ENCODE measurements around the gene C19orf25. TPM values are rescaled to one million over a fixed set of nuclear protein-coding genes. Genes with fewer than 3 reads are reported as not detected.

Gene C19orf25
- total and polyA plus RNA-seq, 2 of the 13 experiments (the other 11 are each of a cell fraction or from before 2014, with no cell fraction given), result 14.2 to 32.4 TPM

DNA sequence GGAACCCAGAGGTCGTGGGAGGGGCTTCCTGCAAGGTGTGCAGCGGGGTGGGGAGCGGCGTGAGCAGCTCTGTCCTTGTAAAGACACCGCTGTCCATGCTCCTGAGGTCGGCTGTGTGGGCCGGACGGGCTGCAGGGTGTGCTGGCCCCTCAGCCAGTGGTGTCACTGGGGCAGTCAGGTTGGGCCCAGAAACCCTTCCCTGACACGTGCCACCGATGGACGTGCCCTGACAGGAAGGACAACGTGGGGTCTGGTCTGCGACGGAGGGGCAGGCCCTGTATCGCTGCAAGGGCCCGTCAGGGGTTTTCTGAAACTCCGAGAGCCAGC is 45.0 kb downstream of the C19orf25 start:
- Histone ChIP-seq H3K4me1 (ENCODE audit: insufficient read depth, low read length) (peaks cover 9% of the 10 kb centered on the region), H3K9ac (ENCODE audit: insufficient read depth, low read depth, low read length) (no peak overlapping the region), H3K9me3 (ENCODE audit: low read length) (no peaks in the 10 kb centered on the region), H3K27me3 (ENCODE audit: control insufficient read depth in 1 of 2, insufficient read depth in 2 of 2, low read length in 2 of 2) (no peaks in the 10 kb centered on the region), H3K4me3 (replicated peaks in 1 of 3; ENCODE audit: insufficient read depth in 1 of 3, low read depth in 2 of 3, low read length in 3 of 3) (no peak overlapping the region), H3K36me3 (replicated peaks in 1 of 2; ENCODE audit: control insufficient read depth in 1 of 2, insufficient read depth in 2 of 2, low read length in 2 of 2) (peaks cover 24 to 47% of the 10 kb centered on the region in 2 experiments), H4K20me1 (ENCODE audit: insufficient read depth, low read length) (peaks cover 2% of the 10 kb centered on the region), H3K27ac (ENCODE audit: extremely low read length, insufficient read depth, low read length) (no peak overlapping the region), H3K4me2 (ENCODE audit: low read depth, low read length) (no peak overlapping the region), H3K79me2 (ENCODE audit: insufficient read depth, low read length) (peaks cover 9% of the 10 kb centered on the region), H2AFZ (ENCODE audit: low read length) (no peak overlapping the region)
- in situ Hi-C loops (cut with HindIII; ENCODE audit: extremely low pct_ligation_motif_present, low pct_unique_long_range_greater_than_20kb) (no loop called here), intact Hi-C loops (cut with micrococcal nuclease; ENCODE audit: unreplicated experiment) (no loop called here)
- ChIA-PET CTCF (ENCODE audit: low intra/inter-chr PET ratio, low total read pairs) (no interaction called here), POLR2A (no interaction called here)
- TF ChIP-seq MED8 (CRISPR knock-in tag; IDR thresholded peaks at IDR 0.05; ENCODE audit: insufficient replicate concordance) (no peak), AGO2 (optimal IDR thresholded peaks at IDR 0.05; ENCODE audit: low read depth, low read length) (peak; percentile 65)
- no TSS peak for BruUV-seq (replicated peaks)
- no peak for FAIRE-seq
- no peak for ATAC-seq
- WGBS (ENCODE audit: low lambda C conversion rate), result 98% methylated on average over 10 of the region's 17 CpGs
- DNase-seq (ENCODE audit: low spot score), result no peak

DNA sequence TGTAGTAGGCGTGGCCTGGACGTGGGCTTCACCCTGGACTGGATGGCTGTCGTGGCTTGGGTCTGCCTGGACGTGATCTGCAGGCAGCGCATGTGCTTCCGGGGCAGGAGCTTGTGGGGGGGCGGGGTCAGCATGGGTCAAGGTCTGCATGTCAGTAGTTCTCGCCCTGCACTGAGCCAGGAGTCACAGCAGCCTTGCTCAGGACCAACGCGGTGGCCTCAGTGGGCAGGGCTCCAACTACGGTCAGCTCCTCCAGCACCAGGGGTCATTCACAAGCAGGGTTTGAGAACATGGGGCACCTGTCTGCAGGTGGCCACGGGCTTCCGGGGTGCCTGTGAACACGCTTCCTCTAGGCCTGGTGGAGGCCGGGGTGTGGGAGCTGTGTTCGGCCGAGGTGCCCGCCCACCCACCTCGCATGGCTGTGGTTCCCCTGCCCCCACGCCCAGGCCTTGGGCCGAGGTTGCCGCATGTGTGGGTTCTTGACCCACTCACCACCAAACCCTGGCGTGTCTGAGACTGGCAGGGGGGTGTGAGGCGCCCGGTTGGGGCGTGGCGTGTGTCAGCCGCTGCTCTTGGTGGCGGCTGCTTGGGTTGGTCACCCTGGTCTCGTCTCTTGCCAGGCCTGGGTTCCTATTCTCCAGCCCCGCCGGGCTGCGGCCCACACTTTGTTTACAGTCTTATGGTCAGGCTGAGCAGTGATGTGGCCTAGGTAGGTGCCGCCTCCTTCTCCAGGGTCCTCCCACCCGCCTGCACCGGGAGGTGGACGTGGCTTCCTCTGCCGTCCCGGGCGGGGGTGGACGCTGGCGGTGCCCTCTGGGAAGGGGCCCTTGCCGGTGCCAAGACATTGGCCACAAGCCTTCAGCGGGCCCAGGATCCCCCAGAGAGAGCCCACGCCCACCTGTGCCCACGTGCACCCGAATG is 45.6 kb downstream of the C19orf25 start:
- in situ Hi-C loops (cut with HindIII; ENCODE audit: extremely low pct_ligation_motif_present, low pct_unique_long_range_greater_than_20kb) (no loop called here), intact Hi-C loops (cut with micrococcal nuclease; ENCODE audit: unreplicated experiment) (no loop called here)
- ChIA-PET CTCF (ENCODE audit: low intra/inter-chr PET ratio, low total read pairs) (no interaction called here), POLR2A (interaction anchor here (0.6 kb wide), 1 partner anchor 57 kb away, joined by 3 read pairs; the partner anchor contains the start of gene REEP6)
- BruUV-seq (replicated peaks), result no TSS peak
- H2AFZ ChIP-seq (ENCODE audit: low read length), result no peak overlapping the region
- H3K4me2 ChIP-seq (ENCODE audit: low read depth, low read length), result no peak overlapping the region
- DNase-seq (ENCODE audit: low spot score) (no peak), FAIRE-seq (no peak), ATAC-seq (no peak)
- H3K36me3 ChIP-seq (replicated peaks in 1 of 2; ENCODE audit: control insufficient read depth in 1 of 2, insufficient read depth in 2 of 2, low read length in 2 of 2), result peaks cover 26 to 53% of the 10 kb centered on the region in 2 experiments
- no peaks in the 10 kb centered on the region for H3K9me3 ChIP-seq (ENCODE audit: low read length)
- H3K79me2 ChIP-seq (ENCODE audit: insufficient read depth, low read length), result peaks cover 3% of the 10 kb centered on the region
- H3K4me3 ChIP-seq (replicated peaks in 1 of 3; ENCODE audit: insufficient read depth in 1 of 3, low read depth in 2 of 3, low read length in 3 of 3), result no peak overlapping the region
- no peak overlapping the region for H3K27ac ChIP-seq (ENCODE audit: extremely low read length, insufficient read depth, low read length)
- H3K27me3 ChIP-seq (ENCODE audit: control insufficient read depth in 1 of 2, insufficient read depth in 2 of 2, low read length in 2 of 2), result no peaks in the 10 kb centered on the region
- H4K20me1 ChIP-seq (ENCODE audit: insufficient read depth, low read length), result no peaks in the 10 kb centered on the region
- peaks cover 9% of the 10 kb centered on the region for H3K4me1 ChIP-seq (ENCODE audit: insufficient read depth, low read length)
- WGBS (ENCODE audit: low lambda C conversion rate), result 92% methylated on average over 23 of the region's 47 CpGs
- no peak overlapping the region for H3K9ac ChIP-seq (ENCODE audit: insufficient read depth, low read depth, low read length)
- 0 out of 2 replicates have a peak, but pooled peaks have one; percentile 20 for TF ChIP-seq HOXA3 (CRISPR knock-in tag; IDR thresholded peaks at IDR 0.05)
- TF ChIP-seq, protein P1, sequence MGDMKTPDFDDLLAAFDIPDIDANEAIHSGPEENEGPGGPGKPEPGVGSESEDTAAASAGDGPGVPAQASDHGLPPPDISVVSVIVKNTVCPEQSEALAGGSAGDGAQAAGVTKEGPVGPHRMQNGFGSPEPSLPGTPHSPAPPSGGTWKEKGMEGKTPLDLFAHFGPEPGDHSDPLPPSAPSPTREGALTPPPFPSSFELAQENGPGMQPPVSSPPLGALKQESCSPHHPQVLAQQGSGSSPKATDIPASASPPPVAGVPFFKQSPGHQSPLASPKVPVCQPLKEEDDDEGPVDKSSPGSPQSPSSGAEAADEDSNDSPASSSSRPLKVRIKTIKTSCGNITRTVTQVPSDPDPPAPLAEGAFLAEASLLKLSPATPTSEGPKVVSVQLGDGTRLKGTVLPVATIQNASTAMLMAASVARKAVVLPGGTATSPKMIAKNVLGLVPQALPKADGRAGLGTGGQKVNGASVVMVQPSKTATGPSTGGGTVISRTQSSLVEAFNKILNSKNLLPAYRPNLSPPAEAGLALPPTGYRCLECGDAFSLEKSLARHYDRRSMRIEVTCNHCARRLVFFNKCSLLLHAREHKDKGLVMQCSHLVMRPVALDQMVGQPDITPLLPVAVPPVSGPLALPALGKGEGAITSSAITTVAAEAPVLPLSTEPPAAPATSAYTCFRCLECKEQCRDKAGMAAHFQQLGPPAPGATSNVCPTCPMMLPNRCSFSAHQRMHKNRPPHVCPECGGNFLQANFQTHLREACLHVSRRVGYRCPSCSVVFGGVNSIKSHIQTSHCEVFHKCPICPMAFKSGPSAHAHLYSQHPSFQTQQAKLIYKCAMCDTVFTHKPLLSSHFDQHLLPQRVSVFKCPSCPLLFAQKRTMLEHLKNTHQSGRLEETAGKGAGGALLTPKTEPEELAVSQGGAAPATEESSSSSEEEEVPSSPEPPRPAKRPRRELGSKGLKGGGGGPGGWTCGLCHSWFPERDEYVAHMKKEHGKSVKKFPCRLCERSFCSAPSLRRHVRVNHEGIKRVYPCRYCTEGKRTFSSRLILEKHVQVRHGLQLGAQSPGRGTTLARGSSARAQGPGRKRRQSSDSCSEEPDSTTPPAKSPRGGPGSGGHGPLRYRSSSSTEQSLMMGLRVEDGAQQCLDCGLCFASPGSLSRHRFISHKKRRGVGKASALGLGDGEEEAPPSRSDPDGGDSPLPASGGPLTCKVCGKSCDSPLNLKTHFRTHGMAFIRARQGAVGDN (CRISPR knock-in tag; IDR thresholded peaks at IDR 0.05), result peak; percentile 69
- TF ChIP-seq, protein P2, sequence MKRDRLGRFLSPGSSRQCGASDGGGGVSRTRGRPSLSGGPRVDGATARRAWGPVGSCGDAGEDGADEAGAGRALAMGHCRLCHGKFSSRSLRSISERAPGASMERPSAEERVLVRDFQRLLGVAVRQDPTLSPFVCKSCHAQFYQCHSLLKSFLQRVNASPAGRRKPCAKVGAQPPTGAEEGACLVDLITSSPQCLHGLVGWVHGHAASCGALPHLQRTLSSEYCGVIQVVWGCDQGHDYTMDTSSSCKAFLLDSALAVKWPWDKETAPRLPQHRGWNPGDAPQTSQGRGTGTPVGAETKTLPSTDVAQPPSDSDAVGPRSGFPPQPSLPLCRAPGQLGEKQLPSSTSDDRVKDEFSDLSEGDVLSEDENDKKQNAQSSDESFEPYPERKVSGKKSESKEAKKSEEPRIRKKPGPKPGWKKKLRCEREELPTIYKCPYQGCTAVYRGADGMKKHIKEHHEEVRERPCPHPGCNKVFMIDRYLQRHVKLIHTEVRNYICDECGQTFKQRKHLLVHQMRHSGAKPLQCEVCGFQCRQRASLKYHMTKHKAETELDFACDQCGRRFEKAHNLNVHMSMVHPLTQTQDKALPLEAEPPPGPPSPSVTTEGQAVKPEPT (CRISPR knock-in tag; IDR thresholded peaks at IDR 0.05; ENCODE audit: low read depth), result no peak
- peak; percentile 18 for TF ChIP-seq AGO2 (optimal IDR thresholded peaks at IDR 0.05; ENCODE audit: low read depth, low read length)
- no peak for TF ChIP-seq STAT5B (CRISPR knock-in tag; IDR thresholded peaks at IDR 0.05)
- TF ChIP-seq ZNF552 (CRISPR knock-in tag; IDR thresholded peaks at IDR 0.05; ENCODE audit: borderline replicate concordance), result no peak
- TF ChIP-seq ZNF296 (CRISPR knock-in tag; conservative IDR thresholded peaks at IDR 0.05), result no peak
